ENCODE measurements around the gene CD109.

GRCh38 chr6:73743081-73743480, 47.1 kb downstream of the CD109 start:
- TF ChIP-seq CTCF (IDR thresholded peaks at IDR 0.05) (no peak), POLR2A (IDR thresholded peaks at IDR 0.05) (no peak), POLR2AphosphoS5 (IDR thresholded peaks at IDR 0.05) (no peak), EP300 (IDR thresholded peaks at IDR 0.05; ENCODE audit: low read depth) (no peak)
